HG02588 (cell line): Measurements from ENCODE around the gene PRR14L.
"Not testable (repeated sequence)": the region's sequence is repeated elsewhere in the genome, so short reads cannot be mapped to it uniquely, and the experiment has no call there.

Source experiments
- ATAC-seq: cut with Tn5 transposase; IDR thresholded peaks from one replicate; pipeline ENCODE4 v1.9.1; 2021; ENCODE audit warnings: mild to moderate bottlenecking, moderate library complexity; ENCODE audit not compliant: unreplicated experiment

PRR14L gene

GRCh38 chr22:31749636-31750364 lies at the start of gene PRR14L:
TSS of gene PRR14L (minus strand) at chr22:31750132. CDS start at chr22:31738860, 11,272 bp downstream.
- ATAC-seq: peak; percentile 53

- not testable (repeated sequence) for ATAC-seq
Measured at GRCh38 chr22:31799358-31799757, 49.4 kb upstream of the PRR14L start.

- no peak for ATAC-seq
Measured at GRCh38 chr22:31790240-31790639, 40.3 kb upstream of the PRR14L start.

GRCh38 chr22:31789803-31790202 lies 39.9 kb upstream of the PRR14L start:
- ATAC-seq: no peak

- ATAC-seq: no peak
Measured at GRCh38 chr22:31776231-31776630, 26.3 kb upstream of the PRR14L start.

- no peak for ATAC-seq
Measured at GRCh38 chr22:31773416-31773815, 23.5 kb upstream of the PRR14L start.

GRCh38 chr22:31768422-31769059 lies 18.6 kb upstream of the PRR14L start:
- no peak for ATAC-seq

- ATAC-seq: no peak
Measured at GRCh38 chr22:31764785-31765184, 14.9 kb upstream of the PRR14L start.

- not testable (repeated sequence) for ATAC-seq
Measured at GRCh38 chr22:31758860-31759259, 8.9 kb upstream of the PRR14L start.

GRCh38 chr22:31757265-31757664 lies 7.3 kb upstream of the PRR14L start:
- no peak for ATAC-seq

GRCh38 chr22:31754813-31755212 lies 4.9 kb upstream of the PRR14L start:
- no peak for ATAC-seq

GRCh38 chr22:31753634-31754501 lies 3.9 kb upstream of the PRR14L start, which contains the start of gene DEPDC5:
TSS of gene DEPDC5 (plus strand) at chr22:31754019. CDS start at chr22:31754922, 903 bp downstream.
- ATAC-seq: peak; percentile 68

- ATAC-seq: peak; percentile 7
Measured at GRCh38 chr22:31753005-31753633, 3.2 kb upstream of the PRR14L start.

GRCh38 chr22:31752096-31752847 lies 2.3 kb upstream of the PRR14L start:
- no peak for ATAC-seq

- no peak for ATAC-seq
Measured at GRCh38 chr22:31750365-31751284, 693 bp upstream of the PRR14L start.

- no peak for ATAC-seq
Measured at GRCh38 chr22:31748490-31748889, 1.4 kb downstream of the PRR14L start.

- ATAC-seq: no peak
Measured at GRCh38 chr22:31747441-31747840, 2.5 kb downstream of the PRR14L start.

GRCh38 chr22:31743871-31744270 lies 6.1 kb downstream of the PRR14L start:
- ATAC-seq: no peak

GRCh38 chr22:31742682-31743081 lies 7.2 kb downstream of the PRR14L start:
- no peak for ATAC-seq
